Thyroid gland (tissue), 4 donors: ENCODE results near the gene KCNH5.

ENCODE experiments used
- CTCF ChIP-seq, 6 experiments: fragments of 200-600 bp in 3 of 6; fragments of 450-650 bp in 3 of 6; sonication (generic) in 3 of 6; IDR thresholded peaks; one replicate each; pipeline ENCODE4 v1.5.1; 2016 to 2019; ENCODE audit warnings: antibody characterized with exemption in 6 of 6, mild to moderate bottlenecking in 2 of 6, inconsistent platforms in 1 of 6, moderate library complexity in 1 of 6
- POLR2A ChIP-seq, 2 donors: fragments of 450-650 bp; IDR thresholded peaks; one replicate each; pipeline ENCODE4 v1.6.1; 2017; ENCODE audit warnings: antibody characterized with exemption in 2 of 2, mild to moderate bottlenecking in 2 of 2, moderate library complexity in 1 of 2

- TF ChIP-seq CTCF (IDR thresholded peaks at IDR 0.05) (no peak), POLR2A (IDR thresholded peaks at IDR 0.05) (no peak)
Measured at GRCh38 chr14:62954165-62954564, 91.1 kb downstream of the KCNH5 start.
